Right lobe of liver (tissue), 4 donors: ENCODE measurements around the gene DYDC2.

Source experiments
- POLR2A ChIP-seq: fragments of 450-650 bp; IDR thresholded peaks from one replicate; pipeline ENCODE4 v1.6.1; 2017; ENCODE audit warnings: antibody characterized with exemption, mild to moderate bottlenecking
- TF ChIP-seq, protein P1 (sequence below), 4 donors: fragments of 200-600 bp in 3 of 4; fragments of 450-650 bp in 1 of 4; IDR thresholded peaks; one replicate each; pipeline versions ENCODE4 v1.5.1 to v1.8.0; 2016 to 2022; ENCODE audit warnings: antibody characterized with exemption in 4 of 4, mild to moderate bottlenecking in 2 of 4
- donor health status: DM: no; HTN: no; CAD: no.
- donor health status: DM: no; HTN: no; CAD: no.
- donor health status: DM: no; HTN: yes; CAD: no.

DNA sequence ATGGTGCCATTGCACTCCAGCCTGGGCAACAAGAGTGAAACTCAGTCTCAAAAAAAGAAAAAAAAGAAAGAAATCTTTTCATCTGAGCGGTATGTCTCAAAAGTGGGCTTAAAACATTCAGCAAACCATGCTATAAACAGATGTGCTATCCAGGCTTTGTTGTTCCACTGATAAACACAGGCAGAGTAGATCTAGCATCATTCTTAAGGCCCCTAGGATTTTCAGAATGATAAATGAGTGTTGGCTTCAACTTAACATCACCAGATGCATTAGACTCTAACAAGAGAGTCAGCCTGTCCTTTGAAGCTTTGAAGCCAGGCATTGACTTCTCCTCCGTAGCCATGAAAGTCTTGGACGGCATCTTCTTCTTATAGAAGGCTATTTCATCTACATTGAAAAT is 23.1 kb downstream of the DYDC2 start:
- TF ChIP-seq, protein P1, sequence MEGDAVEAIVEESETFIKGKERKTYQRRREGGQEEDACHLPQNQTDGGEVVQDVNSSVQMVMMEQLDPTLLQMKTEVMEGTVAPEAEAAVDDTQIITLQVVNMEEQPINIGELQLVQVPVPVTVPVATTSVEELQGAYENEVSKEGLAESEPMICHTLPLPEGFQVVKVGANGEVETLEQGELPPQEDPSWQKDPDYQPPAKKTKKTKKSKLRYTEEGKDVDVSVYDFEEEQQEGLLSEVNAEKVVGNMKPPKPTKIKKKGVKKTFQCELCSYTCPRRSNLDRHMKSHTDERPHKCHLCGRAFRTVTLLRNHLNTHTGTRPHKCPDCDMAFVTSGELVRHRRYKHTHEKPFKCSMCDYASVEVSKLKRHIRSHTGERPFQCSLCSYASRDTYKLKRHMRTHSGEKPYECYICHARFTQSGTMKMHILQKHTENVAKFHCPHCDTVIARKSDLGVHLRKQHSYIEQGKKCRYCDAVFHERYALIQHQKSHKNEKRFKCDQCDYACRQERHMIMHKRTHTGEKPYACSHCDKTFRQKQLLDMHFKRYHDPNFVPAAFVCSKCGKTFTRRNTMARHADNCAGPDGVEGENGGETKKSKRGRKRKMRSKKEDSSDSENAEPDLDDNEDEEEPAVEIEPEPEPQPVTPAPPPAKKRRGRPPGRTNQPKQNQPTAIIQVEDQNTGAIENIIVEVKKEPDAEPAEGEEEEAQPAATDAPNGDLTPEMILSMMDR (IDR thresholded peaks at IDR 0.05): no peak
- TF ChIP-seq POLR2A: no peak
